ENCODE data around the gene FCAR. TPM values are rescaled to one million over a fixed set of nuclear protein-coding genes. Genes with fewer than 3 reads are reported as not detected.
"Not testable (repeated sequence)": the region's sequence is repeated elsewhere in the genome, so short reads cannot be mapped to it uniquely, and the experiment has no call there.

Gene FCAR
- total RNA-seq, 1 experiment from 2014 or later = 0.22 TPM

DNA sequence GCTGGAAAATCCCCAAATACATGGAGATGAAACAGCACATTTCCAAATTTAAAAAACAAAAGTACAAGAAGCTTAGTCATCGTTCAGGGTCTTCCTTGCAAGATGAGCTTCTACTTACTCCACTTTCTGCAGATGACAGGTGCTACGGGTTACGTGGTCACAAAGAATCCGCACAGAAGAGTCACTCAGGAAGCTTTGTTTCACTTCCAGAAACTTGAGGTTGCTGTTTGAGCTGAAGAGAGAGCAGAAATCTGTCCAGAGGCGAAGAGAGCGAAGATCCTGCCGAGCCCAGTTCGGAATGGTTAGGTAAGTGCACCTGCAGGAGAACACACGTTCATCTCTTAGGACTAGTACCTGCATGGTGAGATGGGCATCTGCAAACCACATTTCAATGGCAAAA, 63.9 kb downstream of the FCAR start:
- Mint-ChIP-seq H3K4me1 (peaks cover 9% of the 10 kb centered on the region), H3K4me3 (no peak overlapping the region), H3K27me3 (ENCODE audit: low read depth) (no peaks in the 10 kb centered on the region), H3K9me3 (no peaks in the 10 kb centered on the region), H3K36me3 (peaks cover 5% of the 10 kb centered on the region; the same call in 1 of the 2 replicates), H3K27ac (no peak overlapping the region)
- TF ChIP-seq, protein P1, sequence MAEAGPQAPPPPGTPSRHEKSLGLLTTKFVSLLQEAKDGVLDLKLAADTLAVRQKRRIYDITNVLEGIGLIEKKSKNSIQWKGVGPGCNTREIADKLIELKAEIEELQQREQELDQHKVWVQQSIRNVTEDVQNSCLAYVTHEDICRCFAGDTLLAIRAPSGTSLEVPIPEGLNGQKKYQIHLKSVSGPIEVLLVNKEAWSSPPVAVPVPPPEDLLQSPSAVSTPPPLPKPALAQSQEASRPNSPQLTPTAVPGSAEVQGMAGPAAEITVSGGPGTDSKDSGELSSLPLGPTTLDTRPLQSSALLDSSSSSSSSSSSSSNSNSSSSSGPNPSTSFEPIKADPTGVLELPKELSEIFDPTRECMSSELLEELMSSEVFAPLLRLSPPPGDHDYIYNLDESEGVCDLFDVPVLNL (CRISPR knock-in tag; IDR thresholded peaks at IDR 0.05; ENCODE audit: borderline replicate concordance, low read depth) = no peak
- TF ChIP-seq ATF1 (CRISPR knock-in tag; IDR thresholded peaks at IDR 0.05) (no peak), ZNF416 (CRISPR knock-in tag; IDR thresholded peaks at IDR 0.05) (no peak), TP53 (CRISPR knock-in tag; IDR thresholded peaks at IDR 0.05) (no peak), ZNF232 (CRISPR knock-in tag; IDR thresholded peaks at IDR 0.05) (no peak), SMAD3 (CRISPR knock-in tag; IDR thresholded peaks at IDR 0.05; ENCODE audit: borderline replicate concordance) (no peak), ZNF317 (CRISPR knock-in tag; IDR thresholded peaks at IDR 0.05; ENCODE audit: borderline replicate concordance, low read depth) (no peak), CREB1 (CRISPR knock-in tag; IDR thresholded peaks at IDR 0.05) (no peak), NR3C1 (CRISPR knock-in tag; conservative IDR thresholded peaks at IDR 0.05; ENCODE audit: low read depth) (no peak), FOXK1 (CRISPR knock-in tag; IDR thresholded peaks at IDR 0.05) (no peak), SOX15 (CRISPR knock-in tag; IDR thresholded peaks at IDR 0.05) (no peak)
- TF ChIP-seq, protein P2, sequence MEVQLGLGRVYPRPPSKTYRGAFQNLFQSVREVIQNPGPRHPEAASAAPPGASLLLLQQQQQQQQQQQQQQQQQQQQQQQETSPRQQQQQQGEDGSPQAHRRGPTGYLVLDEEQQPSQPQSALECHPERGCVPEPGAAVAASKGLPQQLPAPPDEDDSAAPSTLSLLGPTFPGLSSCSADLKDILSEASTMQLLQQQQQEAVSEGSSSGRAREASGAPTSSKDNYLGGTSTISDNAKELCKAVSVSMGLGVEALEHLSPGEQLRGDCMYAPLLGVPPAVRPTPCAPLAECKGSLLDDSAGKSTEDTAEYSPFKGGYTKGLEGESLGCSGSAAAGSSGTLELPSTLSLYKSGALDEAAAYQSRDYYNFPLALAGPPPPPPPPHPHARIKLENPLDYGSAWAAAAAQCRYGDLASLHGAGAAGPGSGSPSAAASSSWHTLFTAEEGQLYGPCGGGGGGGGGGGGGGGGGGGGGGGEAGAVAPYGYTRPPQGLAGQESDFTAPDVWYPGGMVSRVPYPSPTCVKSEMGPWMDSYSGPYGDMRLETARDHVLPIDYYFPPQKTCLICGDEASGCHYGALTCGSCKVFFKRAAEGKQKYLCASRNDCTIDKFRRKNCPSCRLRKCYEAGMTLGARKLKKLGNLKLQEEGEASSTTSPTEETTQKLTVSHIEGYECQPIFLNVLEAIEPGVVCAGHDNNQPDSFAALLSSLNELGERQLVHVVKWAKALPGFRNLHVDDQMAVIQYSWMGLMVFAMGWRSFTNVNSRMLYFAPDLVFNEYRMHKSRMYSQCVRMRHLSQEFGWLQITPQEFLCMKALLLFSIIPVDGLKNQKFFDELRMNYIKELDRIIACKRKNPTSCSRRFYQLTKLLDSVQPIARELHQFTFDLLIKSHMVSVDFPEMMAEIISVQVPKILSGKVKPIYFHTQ (CRISPR knock-in tag; IDR thresholded peaks at IDR 0.05) = no peak
- TF ChIP-seq, protein P3, sequence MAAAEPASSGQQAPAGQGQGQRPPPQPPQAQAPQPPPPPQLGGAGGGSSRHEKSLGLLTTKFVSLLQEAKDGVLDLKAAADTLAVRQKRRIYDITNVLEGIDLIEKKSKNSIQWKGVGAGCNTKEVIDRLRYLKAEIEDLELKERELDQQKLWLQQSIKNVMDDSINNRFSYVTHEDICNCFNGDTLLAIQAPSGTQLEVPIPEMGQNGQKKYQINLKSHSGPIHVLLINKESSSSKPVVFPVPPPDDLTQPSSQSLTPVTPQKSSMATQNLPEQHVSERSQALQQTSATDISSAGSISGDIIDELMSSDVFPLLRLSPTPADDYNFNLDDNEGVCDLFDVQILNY (CRISPR knock-in tag; IDR thresholded peaks at IDR 0.05) = no peak
- TF ChIP-seq, protein P4, sequence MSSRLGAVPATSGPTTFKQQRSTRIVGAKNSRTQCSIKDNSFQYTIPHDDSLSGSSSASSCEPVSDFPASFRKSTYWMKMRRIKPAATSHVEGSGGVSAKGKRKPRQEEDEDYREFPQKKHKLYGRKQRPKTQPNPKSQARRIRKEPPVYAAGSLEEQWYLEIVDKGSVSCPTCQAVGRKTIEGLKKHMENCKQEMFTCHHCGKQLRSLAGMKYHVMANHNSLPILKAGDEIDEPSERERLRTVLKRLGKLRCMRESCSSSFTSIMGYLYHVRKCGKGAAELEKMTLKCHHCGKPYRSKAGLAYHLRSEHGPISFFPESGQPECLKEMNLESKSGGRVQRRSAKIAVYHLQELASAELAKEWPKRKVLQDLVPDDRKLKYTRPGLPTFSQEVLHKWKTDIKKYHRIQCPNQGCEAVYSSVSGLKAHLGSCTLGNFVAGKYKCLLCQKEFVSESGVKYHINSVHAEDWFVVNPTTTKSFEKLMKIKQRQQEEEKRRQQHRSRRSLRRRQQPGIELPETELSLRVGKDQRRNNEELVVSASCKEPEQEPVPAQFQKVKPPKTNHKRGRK (CRISPR knock-in tag; IDR thresholded peaks at IDR 0.05; ENCODE audit: borderline replicate concordance) = no peak
- ATAC-seq (no peak), DNase-seq (ENCODE audit: low spot score) (no peak)
- CTCF ChIA-PET = interaction anchor here (0.6 to 3.5 kb wide), 2 partner anchors 16 to 57 kb away, joined by 3 to 25 read pairs; no protein-coding TSS in a partner anchor
- POLR2A ChIA-PET = interaction anchor here (0.6 kb wide), 1 partner anchor 1093 kb away, joined by 4 read pairs; no protein-coding TSS in a partner anchor

DNA sequence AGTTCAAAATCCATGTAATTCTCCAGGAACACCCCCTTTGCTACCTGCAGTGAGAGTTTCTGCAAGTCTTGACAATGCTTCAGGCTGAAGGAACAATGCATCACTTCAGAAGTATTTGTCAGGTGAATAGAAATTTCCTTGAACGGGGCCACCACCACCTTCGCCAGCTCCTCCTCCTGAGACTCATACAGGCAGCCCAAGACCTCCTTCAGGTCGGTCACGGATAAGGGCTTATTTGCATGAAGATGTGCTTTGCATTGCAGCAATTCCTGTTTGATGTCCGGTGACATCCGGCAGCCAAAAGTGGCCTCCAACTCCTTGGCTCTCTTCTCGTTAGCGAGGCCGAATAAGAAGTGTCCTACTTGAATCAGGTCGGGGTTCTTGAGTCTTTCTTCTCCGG, 64.9 kb downstream of the FCAR start:
- DNase-seq (ENCODE audit: low spot score) = no peak
- CTCF ChIA-PET = interaction anchor here (3.5 kb wide), 1 partner anchor 58 kb away, joined by 25 read pairs; no protein-coding TSS in a partner anchor
- peaks cover 12% of the 10 kb centered on the region for H3K4me1 Mint-ChIP-seq
- no peak overlapping the region for H3K27ac Mint-ChIP-seq
- peaks cover 5% of the 10 kb centered on the region; the same call in 1 of the 2 replicates for H3K36me3 Mint-ChIP-seq
- no peak overlapping the region for H3K4me3 Mint-ChIP-seq
- POLR2A ChIA-PET = no interaction called here
- H3K27me3 Mint-ChIP-seq (ENCODE audit: low read depth) = no peaks in the 10 kb centered on the region
- ATAC-seq = no peak
- TF ChIP-seq FOXK1 (CRISPR knock-in tag; IDR thresholded peaks at IDR 0.05) (no peak), OVOL2 (CRISPR knock-in tag; IDR thresholded peaks at IDR 0.05; ENCODE audit: borderline replicate concordance) (no peak), HMGA2 (CRISPR knock-in tag; IDR thresholded peaks at IDR 0.05) (no peak)
- H3K9me3 Mint-ChIP-seq = no peaks in the 10 kb centered on the region

DNA sequence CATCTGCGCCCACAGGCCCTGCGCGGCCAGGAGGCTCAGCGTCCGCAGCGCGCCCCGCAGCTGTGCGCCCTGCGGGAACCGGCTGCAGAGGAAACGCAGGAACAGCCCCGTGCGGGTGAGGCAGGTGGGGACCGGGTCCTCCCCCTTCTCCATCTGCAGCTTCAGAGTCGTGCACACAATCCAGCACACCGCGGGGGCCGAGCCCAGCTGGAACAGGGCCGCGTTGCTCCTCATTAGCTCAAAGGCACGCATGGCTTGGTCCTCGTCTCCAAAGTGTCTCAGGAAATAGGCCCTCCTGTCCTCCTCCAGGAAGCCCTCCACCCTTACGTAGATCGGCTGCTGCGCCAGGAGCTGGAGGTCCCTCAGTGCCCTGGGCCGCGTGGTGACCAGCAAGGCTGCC, 65.5 kb downstream of the FCAR start:
- H3K36me3 Mint-ChIP-seq; H3K27ac Mint-ChIP-seq; POLR2A ChIA-PET; H3K9me3 Mint-ChIP-seq; H3K4me3 Mint-ChIP-seq; DNase-seq (ENCODE audit: low spot score); H3K27me3 Mint-ChIP-seq (ENCODE audit: low read depth): not testable (repeated sequence)
- CTCF ChIA-PET = interaction anchor here (3.5 kb wide), 1 partner anchor 58 kb away, joined by 25 read pairs; no protein-coding TSS in a partner anchor
- ATAC-seq = peak; percentile 28; the same call in 1 of the 2 replicates
- H3K4me1 Mint-ChIP-seq = peaks cover 17% of the 10 kb centered on the region

Other genes with a start within 250 kb of the FCAR start
- gene LILRB1, start 243.8 kb upstream of the FCAR start, total RNA-seq (2021) = 0.09 TPM in 1 of 3 replicates, not detected in the others
- gene LILRB4, start 211.2 kb upstream of the FCAR start, total RNA-seq (2021) = not detected in 3 replicates
- not detected in 3 replicates for gene KIR3DL3, start 149.8 kb upstream of the FCAR start, total RNA-seq (2021)
- gene KIR2DL3, start 135.7 kb upstream of the FCAR start, total RNA-seq (2021) = not detected in 3 replicates
- not detected in 3 replicates for gene KIR2DL1, start 104.4 kb upstream of the FCAR start, total RNA-seq (2021)
- gene KIR2DL4, start 70.6 kb upstream of the FCAR start, total RNA-seq (2021) = not detected in 3 replicates
- not detected in 3 replicates for gene KIR3DL1, start 57.8 kb upstream of the FCAR start, total RNA-seq (2021)
- gene KIR2DS4, start 41.6 kb upstream of the FCAR start, total RNA-seq (2021) = not detected in 3 replicates
- gene KIR3DL2, start 23.8 kb upstream of the FCAR start, total RNA-seq (2021) = not detected in 3 replicates
- gene NCR1, start 31.9 kb downstream of the FCAR start, total RNA-seq (2021) = 4.3 to 7.9 TPM (median 7.2 TPM) in 3 replicates
- gene NLRP7, start 73.3 kb downstream of the FCAR start, total RNA-seq (2021) = 4.1 to 6.8 TPM (median 5.0 TPM) in 3 replicates
- 3.0 to 3.7 TPM (median 3.4 TPM) in 3 replicates for gene NLRP2, start 92.1 kb downstream of the FCAR start, total RNA-seq (2021)
- 0.41 to 1.1 TPM (median 0.61 TPM) in 3 replicates for gene GP6, start 164.0 kb downstream of the FCAR start, total RNA-seq (2021)
- 35.3 to 39.5 TPM (median 38.4 TPM) in 3 replicates for gene RDH13, start 188.9 kb downstream of the FCAR start, total RNA-seq (2021)
- gene EPS8L1, start 201.6 kb downstream of the FCAR start, total RNA-seq (2021) = 38.9 to 43.8 TPM (median 42.8 TPM) in 3 replicates
- gene PPP1R12C, start 243.4 kb downstream of the FCAR start, total RNA-seq (2021) = 88.4 to 99.3 TPM (median 92.3 TPM) in 3 replicates

All from WTC11 (cell line).